Nephron (organoid): ENCODE measurements around the gene MRPL19.

Experiments used
- H3K27ac Mint-ChIP-seq, 3 experiments: 2 replicates each; pipeline ENCODE4 v1.8.0; 2020; ENCODE audit warnings: mixed read lengths in 3 of 3, mild to moderate bottlenecking in 2 of 3, moderate library complexity in 1 of 3
- H3K27me3 Mint-ChIP-seq: 2 replicates; pipeline ENCODE4 v1.8.0; 2021; ENCODE audit warnings: low read depth, mild to moderate bottlenecking, moderate library complexity, mixed read lengths
- H3K36me3 Mint-ChIP-seq: 2 replicates; pipeline ENCODE4 v1.8.0; 2020; ENCODE audit warnings: low read depth, mixed read lengths
- H3K4me1 Mint-ChIP-seq: 2 replicates; pipeline ENCODE4 v1.8.0; 2020; ENCODE audit warnings: mixed read lengths
- H3K4me3 Mint-ChIP-seq, 3 experiments: 2 replicates each; pipeline ENCODE4 v1.8.0; 2020; ENCODE audit warnings: mild to moderate bottlenecking in 3 of 3, mixed read lengths in 3 of 3, moderate library complexity in 2 of 3
- H3K9me3 Mint-ChIP-seq: 2 replicates; pipeline ENCODE4 v1.8.0; 2020; ENCODE audit warnings: mixed read lengths
- TF ChIP-seq, protein P1 (sequence below), 3 experiments: fragments of 200-600 bp; sonication (generic); IDR thresholded peaks; one replicate each; pipeline ENCODE4 v1.5.0; 2021; ENCODE audit warnings: antibody characterized with exemption in 3 of 3; ENCODE audit not compliant: unreplicated experiment in 3 of 3

MRPL19 gene

DNA sequence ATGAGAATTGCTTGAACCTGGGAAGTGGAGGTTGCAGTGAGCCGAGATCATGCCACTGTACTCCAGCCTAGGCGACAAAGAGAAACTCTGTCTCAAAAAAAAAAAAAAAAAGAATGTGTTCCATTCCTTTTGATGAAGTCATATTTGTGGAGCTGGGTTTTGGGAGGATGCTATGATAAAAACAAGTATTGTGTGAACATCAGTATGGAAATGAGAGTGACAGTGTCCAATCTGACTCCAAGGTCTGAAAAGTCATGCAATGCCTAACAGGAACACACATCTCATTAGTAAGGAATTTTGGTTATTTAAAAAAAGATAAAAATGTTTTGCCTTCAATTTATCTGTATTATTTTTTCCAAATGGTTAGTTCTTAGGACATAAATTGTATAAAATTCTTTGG, 52.3 kb downstream of the MRPL19 start:
- H3K27me3 Mint-ChIP-seq = no peaks in the 10 kb centered on the region
- H3K4me3 Mint-ChIP-seq = no peak overlapping the region
- peaks cover 73% of the 10 kb centered on the region for H3K36me3 Mint-ChIP-seq
- no peaks in the 10 kb centered on the region for H3K9me3 Mint-ChIP-seq
- H3K27ac Mint-ChIP-seq = no peak overlapping the region
- no peaks in the 10 kb centered on the region for H3K4me1 Mint-ChIP-seq
- TF ChIP-seq, protein P1, sequence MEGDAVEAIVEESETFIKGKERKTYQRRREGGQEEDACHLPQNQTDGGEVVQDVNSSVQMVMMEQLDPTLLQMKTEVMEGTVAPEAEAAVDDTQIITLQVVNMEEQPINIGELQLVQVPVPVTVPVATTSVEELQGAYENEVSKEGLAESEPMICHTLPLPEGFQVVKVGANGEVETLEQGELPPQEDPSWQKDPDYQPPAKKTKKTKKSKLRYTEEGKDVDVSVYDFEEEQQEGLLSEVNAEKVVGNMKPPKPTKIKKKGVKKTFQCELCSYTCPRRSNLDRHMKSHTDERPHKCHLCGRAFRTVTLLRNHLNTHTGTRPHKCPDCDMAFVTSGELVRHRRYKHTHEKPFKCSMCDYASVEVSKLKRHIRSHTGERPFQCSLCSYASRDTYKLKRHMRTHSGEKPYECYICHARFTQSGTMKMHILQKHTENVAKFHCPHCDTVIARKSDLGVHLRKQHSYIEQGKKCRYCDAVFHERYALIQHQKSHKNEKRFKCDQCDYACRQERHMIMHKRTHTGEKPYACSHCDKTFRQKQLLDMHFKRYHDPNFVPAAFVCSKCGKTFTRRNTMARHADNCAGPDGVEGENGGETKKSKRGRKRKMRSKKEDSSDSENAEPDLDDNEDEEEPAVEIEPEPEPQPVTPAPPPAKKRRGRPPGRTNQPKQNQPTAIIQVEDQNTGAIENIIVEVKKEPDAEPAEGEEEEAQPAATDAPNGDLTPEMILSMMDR (IDR thresholded peaks at IDR 0.05; ENCODE audit: unreplicated experiment in 3 of 3) = no peak

- TF ChIP-seq, protein P1 (IDR thresholded peaks at IDR 0.05; ENCODE audit: unreplicated experiment in 3 of 3) = no peak
- no peak overlapping the region for H3K27ac Mint-ChIP-seq
- H3K4me1 Mint-ChIP-seq = peaks cover 7% of the 10 kb centered on the region
- H3K9me3 Mint-ChIP-seq = no peaks in the 10 kb centered on the region
- no peak overlapping the region for H3K4me3 Mint-ChIP-seq
- peaks cover 85% of the 10 kb centered on the region for H3K36me3 Mint-ChIP-seq
- no peaks in the 10 kb centered on the region for H3K27me3 Mint-ChIP-seq
Observed at GRCh38 chr2:75702593-75702992, 56.0 kb downstream of the MRPL19 start.

- Mint-ChIP-seq H3K9me3 (no peaks in the 10 kb centered on the region), H3K27ac (no peak overlapping the region), H3K4me3 (no peak overlapping the region), H3K36me3 (peaks cover 73% of the 10 kb centered on the region), H3K4me1 (peaks cover 12% of the 10 kb centered on the region), H3K27me3 (no peaks in the 10 kb centered on the region)
- TF ChIP-seq, protein P1 (IDR thresholded peaks at IDR 0.05; ENCODE audit: unreplicated experiment in 3 of 3) = no peak
Observed at GRCh38 chr2:75703589-75704287, 57.2 kb downstream of the MRPL19 start.

GRCh38 chr2:75705921-75706320, 59.3 kb downstream of the MRPL19 start:
- Mint-ChIP-seq H3K4me3 (no peak overlapping the region), H3K9me3 (no peaks in the 10 kb centered on the region), H3K36me3 (peaks cover 52% of the 10 kb centered on the region), H3K4me1 (peaks cover 25% of the 10 kb centered on the region), H3K27me3 (no peaks in the 10 kb centered on the region), H3K27ac (no peak overlapping the region)
- TF ChIP-seq, protein P1 (IDR thresholded peaks at IDR 0.05; ENCODE audit: unreplicated experiment in 3 of 3) = no peak

GRCh38 chr2:75707901-75708300, 61.3 kb downstream of the MRPL19 start:
- Mint-ChIP-seq H3K4me1 (peaks cover 29% of the 10 kb centered on the region), H3K27me3 (no peaks in the 10 kb centered on the region), H3K27ac (peak overlapping the region in 1 of 3 experiments; percentile 68), H3K9me3 (no peaks in the 10 kb centered on the region), H3K36me3 (peaks cover 42% of the 10 kb centered on the region), H3K4me3 (peak overlapping the region; percentile 58 to 81 (median 79))
- TF ChIP-seq, protein P1 (IDR thresholded peaks at IDR 0.05; ENCODE audit: unreplicated experiment in 3 of 3) = no peak

DNA sequence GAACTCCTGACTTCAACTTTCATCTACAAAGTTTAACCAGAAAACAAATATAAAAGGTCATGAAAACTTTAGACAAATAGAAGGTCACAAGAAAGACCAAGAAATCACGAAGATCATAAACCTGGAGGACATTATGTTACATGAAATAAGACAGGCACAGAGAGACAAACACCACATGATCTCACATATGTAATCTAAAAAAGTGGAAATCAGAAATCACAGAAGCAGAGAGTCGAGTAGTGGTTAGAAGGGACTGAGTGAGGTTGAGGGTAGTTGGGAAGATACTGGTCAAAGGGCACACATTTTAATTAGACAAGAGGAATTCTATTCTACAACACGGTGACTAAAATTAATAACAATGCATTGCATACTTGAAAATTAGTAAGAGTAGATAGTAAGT, 62.7 kb downstream of the MRPL19 start:
- Mint-ChIP-seq H3K36me3 (peaks cover 32% of the 10 kb centered on the region), H3K4me3 (peak overlapping the region; percentile 72 to 85 (median 84)), H3K9me3 (no peaks in the 10 kb centered on the region), H3K27me3 (no peaks in the 10 kb centered on the region), H3K27ac (peak overlapping the region; percentile 76 to 87 (median 80)), H3K4me1 (peaks cover 29% of the 10 kb centered on the region)
- TF ChIP-seq, protein P1 (IDR thresholded peaks at IDR 0.05; ENCODE audit: unreplicated experiment in 3 of 3) = no peak
